22Rv1 (cell line): Measurements from ENCODE around the gene CEL.

Source experiments
- H3K27ac ChIP-seq: fragments of 450-650 bp; 2 replicates; pipeline ENCODE4 v1.5.1; 2017
- CTCF ChIP-seq: fragments of 450-650 bp; IDR thresholded peaks from 2 replicates; pipeline ENCODE4 v1.5.1; 2017; ENCODE audit warnings: mild to moderate bottlenecking
- ZFX ChIP-seq: fragments of 450-650 bp; IDR thresholded peaks from 2 replicates; pipeline ENCODE4 v1.6.1; 2017; ENCODE audit warnings: antibody characterized with exemption, borderline replicate concordance

The CEL gene

GRCh38 chr9:133104718-133105460, 43.1 kb downstream of the CEL start:
- TF ChIP-seq CTCF (no peak), ZFX (no peak)

GRCh38 chr9:133105461-133105770, 43.6 kb downstream of the CEL start:
- TF ChIP-seq CTCF (no peak), ZFX (no peak)
- H3K27ac ChIP-seq = no peak overlapping the region

More at GRCh38 chr9:133104718-133105460, 43.1 kb downstream of the CEL start:
- no peak overlapping the region for H3K27ac ChIP-seq

- H3K27ac ChIP-seq = no peak overlapping the region
These were observed 44.9 kb downstream of the CEL start for GRCh38 chr9:133106511-133107244.

GRCh38 chr9:133107245-133107722, 45.5 kb downstream of the CEL start:
- TF ChIP-seq CTCF (no peak), ZFX (no peak)
- no peak overlapping the region for H3K27ac ChIP-seq

More at GRCh38 chr9:133106511-133107244, 44.9 kb downstream of the CEL start:
- TF ChIP-seq CTCF = no peak
- TF ChIP-seq ZFX = no peak

- no peak overlapping the region for H3K27ac ChIP-seq
- TF ChIP-seq ZFX = no peak
- no peak for TF ChIP-seq CTCF
These were observed 46.4 kb downstream of the CEL start for GRCh38 chr9:133107961-133108793.

- TF ChIP-seq CTCF (no peak), ZFX (no peak)
- no peak overlapping the region for H3K27ac ChIP-seq
These were observed 47.2 kb downstream of the CEL start for GRCh38 chr9:133108794-133109641.
